ENCODE data around the gene GPR83. TPM values are rescaled to one million over a fixed set of nuclear protein-coding genes. Genes with fewer than 3 reads are reported as not detected.

The GPR83 gene
- polyA plus RNA-seq, 1 donor from 2014 or later, result 0.37 TPM

- Histone ChIP-seq H3K9ac (ENCODE audit: low read length) (no peak overlapping the region), H3K79me2 (replicated peaks; ENCODE audit: insufficient read depth, low read length) (no peaks in the 10 kb centered on the region), H3F3A (ENCODE audit: insufficient read depth, low read length, poor library complexity, severe bottlenecking) (no peaks in the 10 kb centered on the region), H2AFZ (ENCODE audit: low read depth, low read length) (no peak overlapping the region), H3K4me3 (ENCODE audit: low read length) (no peak overlapping the region), H3K27ac (ENCODE audit: low read length) (no peak overlapping the region), H3K9me2 (ENCODE audit: insufficient read depth, low read length) (no peaks in the 10 kb centered on the region), H4K20me1 (ENCODE audit: insufficient read depth) (no peaks in the 10 kb centered on the region), H3K36me3 (ENCODE audit: insufficient read depth, low read length) (no peaks in the 10 kb centered on the region), H3K4me2 (ENCODE audit: low read length) (no peak overlapping the region), H3K9me3 (ENCODE audit: low read length) (no peaks in the 10 kb centered on the region), H3K27me3 (ENCODE audit: insufficient read depth, low read depth, low read length) (no peaks in the 10 kb centered on the region)
- TF ChIP-seq SMC3 (conservative IDR thresholded peaks at IDR 0.05; ENCODE audit: poor library complexity) (no peak), EZH2 (IDR thresholded peaks at IDR 0.05; ENCODE audit: borderline replicate concordance, insufficient read depth, low read length, poor library complexity, severe bottlenecking) (no peak), TAF1 (IDR thresholded peaks at IDR 0.05; ENCODE audit: low read depth) (no peak), REST (IDR thresholded peaks at IDR 0.05; ENCODE audit: borderline replicate concordance) (no peak), MXI1 (conservative IDR thresholded peaks at IDR 0.05; ENCODE audit: poor library complexity, severe bottlenecking) (no peak), POLR2AphosphoS5 (IDR thresholded peaks at IDR 0.05) (no peak), EP300 (conservative IDR thresholded peaks at IDR 0.05; ENCODE audit: poor library complexity, severe bottlenecking) (no peak), RAD21 (conservative IDR thresholded peaks at IDR 0.05) (no peak)
- TF ChIP-seq, protein P1, sequence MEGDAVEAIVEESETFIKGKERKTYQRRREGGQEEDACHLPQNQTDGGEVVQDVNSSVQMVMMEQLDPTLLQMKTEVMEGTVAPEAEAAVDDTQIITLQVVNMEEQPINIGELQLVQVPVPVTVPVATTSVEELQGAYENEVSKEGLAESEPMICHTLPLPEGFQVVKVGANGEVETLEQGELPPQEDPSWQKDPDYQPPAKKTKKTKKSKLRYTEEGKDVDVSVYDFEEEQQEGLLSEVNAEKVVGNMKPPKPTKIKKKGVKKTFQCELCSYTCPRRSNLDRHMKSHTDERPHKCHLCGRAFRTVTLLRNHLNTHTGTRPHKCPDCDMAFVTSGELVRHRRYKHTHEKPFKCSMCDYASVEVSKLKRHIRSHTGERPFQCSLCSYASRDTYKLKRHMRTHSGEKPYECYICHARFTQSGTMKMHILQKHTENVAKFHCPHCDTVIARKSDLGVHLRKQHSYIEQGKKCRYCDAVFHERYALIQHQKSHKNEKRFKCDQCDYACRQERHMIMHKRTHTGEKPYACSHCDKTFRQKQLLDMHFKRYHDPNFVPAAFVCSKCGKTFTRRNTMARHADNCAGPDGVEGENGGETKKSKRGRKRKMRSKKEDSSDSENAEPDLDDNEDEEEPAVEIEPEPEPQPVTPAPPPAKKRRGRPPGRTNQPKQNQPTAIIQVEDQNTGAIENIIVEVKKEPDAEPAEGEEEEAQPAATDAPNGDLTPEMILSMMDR (IDR thresholded peaks at IDR 0.05; ENCODE audit: poor library complexity, severe bottlenecking), result no peak
These were observed 68.4 kb downstream of the GPR83 start for GRCh38 chr11:94332814-94333213.

DNA sequence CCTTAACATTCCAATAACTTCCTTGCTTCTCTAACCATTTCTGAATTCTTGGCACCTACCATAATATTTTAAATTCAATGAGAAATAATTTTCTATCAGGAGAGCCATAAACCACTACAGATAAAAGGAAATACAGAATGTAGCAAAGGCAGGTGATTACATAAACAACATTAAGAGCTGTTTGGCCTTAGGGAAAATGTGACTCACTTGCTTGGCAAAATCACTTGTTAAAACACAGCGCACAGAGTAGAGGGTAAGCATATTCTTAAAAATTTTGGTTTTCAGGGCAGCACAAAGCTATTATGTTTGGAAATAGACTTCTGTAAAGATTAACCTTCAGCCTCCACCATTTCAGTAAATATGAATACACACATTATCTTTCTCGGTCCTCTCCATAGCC is 70.4 kb downstream of the GPR83 start:
- Histone ChIP-seq H3K9me3 (ENCODE audit: low read length) (no peaks in the 10 kb centered on the region), H3K27ac (ENCODE audit: low read length) (no peak overlapping the region), H3K9ac (ENCODE audit: low read length) (no peak overlapping the region), H3K4me2 (ENCODE audit: low read length) (no peak overlapping the region), H3F3A (ENCODE audit: insufficient read depth, low read length, poor library complexity, severe bottlenecking) (no peaks in the 10 kb centered on the region), H3K79me2 (replicated peaks; ENCODE audit: insufficient read depth, low read length) (no peaks in the 10 kb centered on the region), H4K20me1 (ENCODE audit: insufficient read depth) (no peaks in the 10 kb centered on the region), H3K9me2 (ENCODE audit: insufficient read depth, low read length) (no peaks in the 10 kb centered on the region), H2AFZ (ENCODE audit: low read depth, low read length) (no peak overlapping the region), H3K36me3 (ENCODE audit: insufficient read depth, low read length) (no peaks in the 10 kb centered on the region), H3K27me3 (ENCODE audit: insufficient read depth, low read depth, low read length) (no peaks in the 10 kb centered on the region), H3K4me3 (ENCODE audit: low read length) (no peak overlapping the region)
- no peak for TF ChIP-seq EP300 (conservative IDR thresholded peaks at IDR 0.05; ENCODE audit: poor library complexity, severe bottlenecking)
- TF ChIP-seq EZH2 (IDR thresholded peaks at IDR 0.05; ENCODE audit: borderline replicate concordance, insufficient read depth, low read length, poor library complexity, severe bottlenecking), result no peak

- no peak overlapping the region for H3K4me2 ChIP-seq (ENCODE audit: low read length)
- no peaks in the 10 kb centered on the region for H4K20me1 ChIP-seq (ENCODE audit: insufficient read depth)
- H3K9me3 ChIP-seq (ENCODE audit: low read length), result no peaks in the 10 kb centered on the region
- no peak overlapping the region for H3K4me3 ChIP-seq (ENCODE audit: low read length)
- H3K9ac ChIP-seq (ENCODE audit: low read length), result no peak overlapping the region
- no peaks in the 10 kb centered on the region for H3F3A ChIP-seq (ENCODE audit: insufficient read depth, low read length, poor library complexity, severe bottlenecking)
- H3K79me2 ChIP-seq (replicated peaks; ENCODE audit: insufficient read depth, low read length), result no peaks in the 10 kb centered on the region
- H3K27ac ChIP-seq (ENCODE audit: low read length), result no peak overlapping the region
- H3K36me3 ChIP-seq (ENCODE audit: insufficient read depth, low read length), result no peaks in the 10 kb centered on the region
- no peak overlapping the region for H2AFZ ChIP-seq (ENCODE audit: low read depth, low read length)
- TF ChIP-seq EP300 (conservative IDR thresholded peaks at IDR 0.05; ENCODE audit: poor library complexity, severe bottlenecking) (no peak), MXI1 (conservative IDR thresholded peaks at IDR 0.05; ENCODE audit: poor library complexity, severe bottlenecking) (no peak), RAD21 (conservative IDR thresholded peaks at IDR 0.05) (no peak), TAF1 (IDR thresholded peaks at IDR 0.05; ENCODE audit: low read depth) (no peak), SMC3 (conservative IDR thresholded peaks at IDR 0.05; ENCODE audit: poor library complexity) (no peak), EZH2 (IDR thresholded peaks at IDR 0.05; ENCODE audit: borderline replicate concordance, insufficient read depth, low read length, poor library complexity, severe bottlenecking) (no peak), REST (IDR thresholded peaks at IDR 0.05; ENCODE audit: borderline replicate concordance) (no peak), POLR2AphosphoS5 (IDR thresholded peaks at IDR 0.05) (no peak)
- TF ChIP-seq, protein P1 (IDR thresholded peaks at IDR 0.05; ENCODE audit: poor library complexity, severe bottlenecking), result no peak
- no peaks in the 10 kb centered on the region for H3K27me3 ChIP-seq (ENCODE audit: insufficient read depth, low read depth, low read length)
- no peaks in the 10 kb centered on the region for H3K9me2 ChIP-seq (ENCODE audit: insufficient read depth, low read length)
These were observed 71.7 kb downstream of the GPR83 start for GRCh38 chr11:94329501-94329900.

Data from neural cell (in vitro differentiated cells).